ENCODE data around the gene LSM2. TPM values are rescaled to one million over a fixed set of nuclear protein-coding genes. Genes with fewer than 3 reads are reported as not detected.
"Not testable (repeated sequence)": the region's sequence is repeated elsewhere in the genome, so short reads cannot be mapped to it uniquely, and the experiment has no call there.

The LSM2 gene
- total RNA-seq, 4 donors from 2014 or later, result 27.1 to 70.8 (median 36.6) TPM

GRCh38 chr6:31794294-31794865 lies 12.4 kb downstream of the LSM2 start:
- peak overlapping the region; percentile 95 to 98 (median 96) for H3K27ac ChIP-seq
- H3K27me3 ChIP-seq, result no peaks in the 10 kb centered on the region
- no peaks in the 10 kb centered on the region for H3K9me3 ChIP-seq
- H3K4me1 ChIP-seq, result peaks cover 3 to 65% (median 16%) of the 10 kb centered on the region in 3 donors
- no peak for TF ChIP-seq POLR2A (IDR thresholded peaks at IDR 0.05)
- TF ChIP-seq CTCF (IDR thresholded peaks at IDR 0.05), result no peak
- 10 to 20% methylated on average over 5 to 7 of the region's 7 CpGs for WGBS, 2 donors
- peak overlapping the region; percentile 85 to 100 (median 88) for H3K4me3 ChIP-seq
- no peak for DNase-seq
- intact Hi-C loops (cut with DNase I), result no loop called here
- H3K36me3 ChIP-seq, result peaks cover 0 to 50% (median 12%) of the 10 kb centered on the region in 3 donors

GRCh38 chr6:31793927-31794245 lies 12.9 kb downstream of the LSM2 start:
- H3K27me3 ChIP-seq; DNase-seq; H3K9me3 ChIP-seq; intact Hi-C loops (cut with DNase I); H3K4me3 ChIP-seq: not testable (repeated sequence)
- peaks cover 0 to 53% (median 12%) of the 10 kb centered on the region in 3 donors for H3K36me3 ChIP-seq
- H3K27ac ChIP-seq, result peak overlapping the region; percentile 95 to 98 (median 96)
- peaks cover 3 to 65% (median 16%) of the 10 kb centered on the region in 3 donors for H3K4me1 ChIP-seq
- 81 to 87% methylated on average over 6 of the region's 6 CpGs for WGBS, 2 donors

GRCh38 chr6:31792761-31793171 lies 14.0 kb downstream of the LSM2 start:
- TF ChIP-seq POLR2A (IDR thresholded peaks at IDR 0.05) (no peak), CTCF (IDR thresholded peaks at IDR 0.05) (no peak)
- H3K27me3 ChIP-seq, result no peaks in the 10 kb centered on the region
- peak overlapping the region; percentile 7 to 63 (median 56) for H3K27ac ChIP-seq
- peaks cover 0 to 54% (median 12%) of the 10 kb centered on the region in 3 donors for H3K36me3 ChIP-seq
- intact Hi-C loops (cut with DNase I), result no loop called here
- no peak overlapping the region for H3K4me3 ChIP-seq
- H3K9me3 ChIP-seq, result no peaks in the 10 kb centered on the region
- no peak for DNase-seq
- WGBS, 2 donors, result 45 to 65% methylated on average over 5 to 6 of the region's 12 CpGs
- H3K4me1 ChIP-seq, result peaks cover 3 to 61% (median 16%) of the 10 kb centered on the region in 3 donors

GRCh38 chr6:31792090-31792374 lies 14.7 kb downstream of the LSM2 start:
- H3K9me3 ChIP-seq, result no peaks in the 10 kb centered on the region
- H3K36me3 ChIP-seq, result peaks cover 0 to 55% (median 12%) of the 10 kb centered on the region in 3 donors
- intact Hi-C loops (cut with DNase I), result no loop called here
- DNase-seq, result no peak
- TF ChIP-seq CTCF (IDR thresholded peaks at IDR 0.05) (no peak), POLR2A (IDR thresholded peaks at IDR 0.05) (no peak)
- H3K4me1 ChIP-seq, result peaks cover 3 to 54% (median 16%) of the 10 kb centered on the region in 3 donors
- no peaks in the 10 kb centered on the region for H3K27me3 ChIP-seq
- H3K27ac ChIP-seq, result peak overlapping the region in 1 of 4 donors; percentile 17
- H3K4me3 ChIP-seq, result no peak overlapping the region
- 74 to 89% methylated on average over 3 of the region's 3 CpGs for WGBS, 2 donors

GRCh38 chr6:31791324-31792089 lies 15.3 kb downstream of the LSM2 start:
- Histone ChIP-seq H3K36me3 (peaks cover 0 to 55% (median 12%) of the 10 kb centered on the region in 3 donors), H3K9me3 (no peaks in the 10 kb centered on the region), H3K27me3 (no peaks in the 10 kb centered on the region), H3K4me3 (no peak overlapping the region), H3K4me1 (peaks cover 3 to 48% (median 15%) of the 10 kb centered on the region in 3 donors), H3K27ac (peak overlapping the region in 1 of 4 donors; percentile 22)
- TF ChIP-seq CTCF (IDR thresholded peaks at IDR 0.05) (peak in 5 of 6 experiments; percentile 22 to 53 (median 47)), POLR2A (IDR thresholded peaks at IDR 0.05) (no peak)
- no peak for DNase-seq
- WGBS, 2 donors, result 46 to 68% methylated on average over 6 to 10 of the region's 12 CpGs
- intact Hi-C loops (cut with DNase I), result no loop called here
